K562 (cell line): ENCODE measurements around the gene POU2F1. TPM values are rescaled to one million over a fixed set of nuclear protein-coding genes. Genes with fewer than 3 reads are reported as not detected.

ENCODE experiments used
- USF1 ChIP-seq: sonication (generic); formaldehyde crosslinking; IDR thresholded peaks from 2 replicates; pipeline ENCODE4 v1.9.0; 2022; ENCODE audit warnings: mild to moderate bottlenecking, missing genetic modification reagents
- ZNF318 ChIP-seq, 2 experiments: fragments of 450-650 bp; IDR thresholded peaks; 2 replicates each; pipeline ENCODE4 v1.6.1; 2016; ENCODE audit warnings: mild to moderate bottlenecking in 2 of 2, borderline replicate concordance in 1 of 2, low read depth in 1 of 2, moderate library complexity in 1 of 2
- polyA plus RNA-seq, 8 experiments: library from polyadenylated mRNA; depleted of rRNA in 4 of 8; stranded (reverse) in 5 of 8; unstranded in 3 of 8; fragments of >200 nt; fragmentation: Nextera tagmentation in 2 of 8; fragmentation: Illumina TruSeq in 1 of 8; extraction: Ambion mirVana in 2 of 8; extraction: Trizol in 1 of 8; gene quantifications; 2 replicates each; pipeline versions ENCODE4 v1.2.1 to v1.2.3, GENCODE V29; 2011 to 2014; ENCODE audit warnings: inconsistent platforms in 1 of 8, missing spikeins in 1 of 8
- total RNA-seq, 7 experiments: library from RNA; depleted of rRNA in 6 of 7; stranded (reverse); fragments of >200 nt in 6 of 7; fragmentation: Illumina TruSeq in 2 of 7; extraction: Trizol in 2 of 7; gene quantifications; 2 replicates each; pipeline versions ENCODE4 v1.2.1 to v1.2.3, GENCODE V29; 2011 to 2021; ENCODE audit warnings: low replicate concordance in 1 of 7

The POU2F1 gene
- total and polyA plus RNA-seq, 9 of the 15 experiments (the other 6 are each of a cell fraction or from before 2014, with no cell fraction given): 2.6 to 22.3 (median 8.8) TPM

- TF ChIP-seq ZNF318 (IDR thresholded peaks at IDR 0.05; ENCODE audit: borderline replicate concordance in 1 of 2, low read depth in 1 of 2) (no peak), USF1 (CRISPR knock-in tag) (no peak)
These were observed 37.9 kb upstream of the POU2F1 start (continued) for GRCh38 chr1:167182571-167183320.
